Sciatic nerve (tissue), 2 donors: Measurements from ENCODE around the gene CLEC5A. TPM values are rescaled to one million over a fixed set of nuclear protein-coding genes. Genes with fewer than 3 reads are reported as not detected.
"Not testable (repeated sequence)": the region's sequence is repeated elsewhere in the genome, so short reads cannot be mapped to it uniquely, and the experiment has no call there.

Experiments
- ATAC-seq: fragments of 200-7000 bp; cut with Tn5 transposase; one replicate; pipeline ENCODE4 v1.9.1; 2020; ENCODE audit warnings: mild to moderate bottlenecking, moderate library complexity
- DNase-seq: peaks from one replicate; pipeline ENCODE4 v3.0.0-alpha.2; 2020; ENCODE audit warnings: low spot score
- intact Hi-C: fragments of 100-400 bp; cut with DNase I; formaldehyde crosslinking; loops from one replicate; pipeline ENCODE4 v1.14.2; 2022
- total RNA-seq: library from RNA; stranded (reverse); fragmentation: NEBNext Ultra II Directional; extraction: Animal tissue kit (Norgen Biotek cat#: 25700); gene quantifications from one replicate; pipeline ENCODE4 v1.2.1, GENCODE V29; 2021
- donor health status: DM: no; HTN: no; CAD: no.
- donor health status: DM: no; HTN: no; CAD: no.

The CLEC5A gene
- 21.0 TPM for total RNA-seq

DNA sequence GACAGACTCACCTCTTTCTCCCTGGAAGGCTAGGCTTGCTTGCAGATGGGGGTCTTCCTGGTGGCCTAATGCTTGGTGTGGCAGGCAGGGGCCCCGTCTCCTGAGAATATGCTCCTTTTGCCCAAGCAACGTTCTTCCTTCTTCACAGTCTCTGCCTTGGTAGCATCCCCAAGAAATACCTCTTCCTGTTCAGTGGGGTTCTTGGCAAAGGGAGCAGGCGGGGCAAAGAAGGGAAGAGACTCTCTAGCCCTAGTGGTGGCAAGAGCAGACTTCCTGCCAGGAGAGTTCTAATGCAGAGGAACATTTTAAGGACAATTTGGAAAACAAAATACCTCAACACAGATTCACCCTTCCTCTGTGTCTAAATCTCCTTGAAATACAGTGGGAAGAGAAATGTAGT, at the start of gene CLEC5A:
Gene CLEC5A, minus strand, starts transcription at position 179 of the 400 bp plus-strand sequence. CDS start 682 bp downstream, outside the sequence.
- intact Hi-C loops, result no loop called here
- DNase-seq (no peak), ATAC-seq (no peak)

GRCh38 chr7:141993354-141993753, 46.6 kb upstream of the CLEC5A start:
- ATAC-seq (no peak), DNase-seq (no peak)
- intact Hi-C loops, result no loop called here

DNA sequence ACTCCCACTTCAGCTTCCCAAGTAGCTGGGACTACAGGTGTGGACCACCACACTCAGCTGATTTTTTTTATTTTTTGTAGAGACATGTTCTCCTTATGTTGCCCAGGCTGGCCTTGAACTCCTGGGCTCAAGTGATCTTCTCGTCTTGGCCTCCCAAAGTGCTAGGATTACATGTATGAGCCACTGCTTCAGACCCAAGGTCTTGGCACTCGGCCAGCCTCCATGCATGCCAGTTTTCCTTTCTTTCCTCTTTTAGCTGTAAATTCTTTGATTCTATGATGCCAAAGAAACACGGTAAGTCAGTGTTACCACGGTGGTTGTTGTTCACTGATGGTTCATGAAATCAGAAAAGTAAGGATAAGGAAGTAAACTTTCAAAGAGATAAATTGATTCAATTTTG, 45.9 kb upstream of the CLEC5A start:
- no peak for DNase-seq
- intact Hi-C loops, result no loop called here
- ATAC-seq, result no peak

DNA sequence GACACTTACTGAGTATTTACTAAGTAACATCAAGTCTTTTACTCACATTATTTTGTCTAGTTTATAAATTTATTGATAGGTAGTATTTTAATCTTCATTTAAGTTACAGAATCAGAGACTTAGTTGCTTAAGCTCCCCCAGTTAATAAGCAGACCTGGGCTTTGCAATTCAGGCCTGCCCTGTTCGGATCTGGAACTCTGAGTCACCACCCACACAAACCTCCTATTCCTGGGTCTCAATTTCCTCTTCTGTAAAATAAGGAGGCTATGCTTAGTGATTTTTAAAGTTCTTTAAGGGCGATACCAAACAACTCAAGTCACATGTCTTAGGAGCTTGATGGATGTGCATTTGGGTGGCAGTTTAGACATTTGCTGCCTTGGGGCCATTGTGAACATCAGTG, 45.4 kb upstream of the CLEC5A start:
- ATAC-seq, result no peak
- intact Hi-C loops, result no loop called here

DNA sequence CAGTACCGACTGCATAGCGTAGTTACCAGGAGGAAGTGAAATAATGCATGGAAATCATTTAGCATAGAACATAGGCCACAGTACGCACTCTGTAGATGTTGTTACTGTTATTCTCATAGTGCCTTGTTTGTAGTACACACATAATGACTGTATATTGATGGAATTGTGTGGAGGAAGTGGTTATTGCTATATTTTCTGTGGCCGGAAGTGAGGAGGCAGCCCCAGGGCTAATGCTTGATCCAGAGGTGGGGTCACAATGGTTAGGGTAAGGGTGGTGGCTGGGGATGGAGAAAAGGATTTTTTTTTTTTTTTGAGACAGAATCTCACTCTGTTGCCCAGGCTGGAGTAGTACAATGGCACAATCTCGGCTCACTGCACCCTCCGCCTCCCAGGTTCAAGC, 44.4 kb upstream of the CLEC5A start:
- DNase-seq (no peak), ATAC-seq (no peak)
- intact Hi-C loops, result no loop called here

More for the DNA sequence above, 45.4 kb upstream of the CLEC5A start:
- no peak for DNase-seq

- intact Hi-C loops, result no loop called here
- no peak for ATAC-seq
- DNase-seq, result no peak
Measured at GRCh38 chr7:141990011-141990725, 43.4 kb upstream of the CLEC5A start.

DNA sequence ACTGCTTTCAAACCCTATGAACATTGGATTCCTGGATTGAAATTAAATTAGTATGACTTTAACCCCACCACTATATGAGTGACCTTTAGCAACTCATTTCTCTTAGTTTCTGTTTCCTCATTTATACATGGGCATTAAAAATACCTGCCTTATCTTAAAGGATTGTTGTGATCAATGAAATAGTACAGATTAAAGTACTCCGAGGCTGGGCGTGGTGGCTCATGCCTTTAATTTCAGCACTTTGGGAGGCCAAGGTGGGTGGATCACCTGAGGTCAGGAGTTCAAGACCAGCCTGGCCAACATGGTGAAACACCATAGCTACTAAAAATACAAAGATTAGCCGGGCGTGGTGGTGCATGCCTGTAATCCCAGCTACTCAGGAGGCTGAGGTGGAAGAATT, 41.0 kb upstream of the CLEC5A start:
- intact Hi-C loops, DNase-seq, ATAC-seq: not testable (repeated sequence)

- no peak for ATAC-seq
- DNase-seq, result no peak
- intact Hi-C loops, result no loop called here
Measured at GRCh38 chr7:141986923-141987322, 40.1 kb upstream of the CLEC5A start.

- ATAC-seq, intact Hi-C loops, DNase-seq: not testable (repeated sequence)
Measured at GRCh38 chr7:141985926-141986325, 39.2 kb upstream of the CLEC5A start.

GRCh38 chr7:141979568-141979967, 32.8 kb upstream of the CLEC5A start:
- DNase-seq (no peak), ATAC-seq (no peak)
- intact Hi-C loops, result no loop called here

- intact Hi-C loops, result no loop called here
Measured at GRCh38 chr7:141978351-141978750, 31.6 kb upstream of the CLEC5A start.

GRCh38 chr7:141976524-141977245, 29.9 kb upstream of the CLEC5A start:
- intact Hi-C loops, result no loop called here
- ATAC-seq (no peak), DNase-seq (no peak)

More at GRCh38 chr7:141978351-141978750, 31.6 kb upstream of the CLEC5A start:
- DNase-seq, result no peak
- no peak for ATAC-seq

DNA sequence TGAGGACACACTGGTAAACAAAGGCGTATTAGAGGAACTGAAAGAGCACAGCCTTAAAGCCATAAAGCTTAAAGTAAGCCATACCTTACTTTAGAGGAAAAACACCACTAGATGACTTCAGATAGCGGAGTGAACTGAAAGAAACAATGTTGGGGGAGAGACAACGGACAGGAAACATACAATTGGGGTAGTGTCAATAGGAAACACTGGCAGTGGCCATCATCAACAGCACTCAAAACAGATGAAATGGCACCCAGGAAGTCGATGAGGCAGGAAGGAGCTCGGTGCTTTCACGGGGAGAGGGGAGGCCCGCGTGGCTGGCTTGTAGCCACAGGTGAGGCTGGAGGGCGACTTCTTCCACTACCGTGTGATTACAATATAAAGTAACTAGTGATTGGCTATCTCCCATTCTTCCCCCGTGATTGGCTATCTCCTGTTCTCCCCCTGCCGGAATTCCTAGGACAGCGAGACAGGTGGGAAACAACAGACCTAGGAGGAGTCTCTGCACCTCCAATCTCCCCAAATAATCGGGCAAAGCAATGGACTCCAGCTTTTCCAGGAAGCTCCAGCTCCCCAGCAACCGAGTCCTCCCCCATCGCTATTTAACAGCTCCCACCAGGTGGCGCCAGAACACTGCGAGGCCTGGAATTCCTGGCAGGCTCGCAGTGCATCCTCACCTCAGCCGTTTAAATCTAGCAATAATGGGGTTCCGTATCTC, 29.2 kb upstream of the CLEC5A start:
- DNase-seq, result peak; percentile 82
- intact Hi-C loops, result no loop called here
- peak; percentile 59 for ATAC-seq

- intact Hi-C loops, result no loop called here
- no peak for ATAC-seq
Measured at GRCh38 chr7:141974831-141975230, 28.1 kb upstream of the CLEC5A start.

GRCh38 chr7:141973673-141974072, 26.9 kb upstream of the CLEC5A start, which contains the start of gene TAS2R38:
TAS2R38 (minus strand) TSS chr7:141973773; CDS start chr7:141973689, 84 bp downstream.
- no peak for DNase-seq
- ATAC-seq, result no peak
- intact Hi-C loops, result no loop called here

More at GRCh38 chr7:141974831-141975230, 28.1 kb upstream of the CLEC5A start:
- DNase-seq, result no peak

- intact Hi-C loops, result no loop called here
- DNase-seq (no peak), ATAC-seq (peak; percentile 66)
Measured at GRCh38 chr7:141960687-141961422, 14.1 kb upstream of the CLEC5A start.

DNA sequence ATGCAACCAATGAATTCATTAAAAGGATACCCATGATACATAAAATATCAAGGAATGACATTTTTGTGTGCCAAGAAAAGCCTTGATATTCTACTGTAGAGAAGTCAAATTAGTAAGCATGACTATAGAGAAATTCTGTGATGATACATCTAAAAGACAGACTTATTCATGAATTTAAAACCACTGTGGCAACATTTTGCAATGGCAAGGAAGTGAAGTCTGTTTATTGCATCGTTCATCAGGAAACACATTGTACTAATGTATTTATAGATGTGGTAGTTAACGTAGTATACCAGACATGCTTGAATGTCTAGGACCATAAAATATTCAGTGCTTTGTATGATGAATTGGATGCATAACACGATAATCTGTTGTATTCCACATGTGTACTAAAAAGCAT, 9.3 kb upstream of the CLEC5A start:
- DNase-seq, result no peak
- ATAC-seq, result peak; percentile 64
- intact Hi-C loops, result no loop called here

DNA sequence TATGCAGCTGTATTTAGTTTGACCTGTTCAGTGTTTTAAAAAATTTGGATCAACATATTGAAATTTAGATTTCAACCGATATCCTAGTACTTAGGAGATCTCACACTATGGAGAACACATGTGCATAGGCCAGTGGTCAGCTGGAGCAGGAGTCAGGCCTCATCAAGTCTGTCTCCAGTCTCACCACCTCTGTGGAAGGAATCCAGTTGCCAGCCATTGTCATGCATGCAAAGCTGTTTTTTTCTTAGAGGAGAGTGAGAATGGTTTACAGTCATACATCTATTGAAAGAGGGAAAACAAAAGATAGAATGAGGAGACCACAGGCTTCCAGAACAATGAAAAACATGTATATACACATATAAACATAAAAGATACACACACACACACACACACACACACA, 7.6 kb upstream of the CLEC5A start:
- intact Hi-C loops, result no loop called here
- ATAC-seq, result no peak
- DNase-seq, result no peak

DNA sequence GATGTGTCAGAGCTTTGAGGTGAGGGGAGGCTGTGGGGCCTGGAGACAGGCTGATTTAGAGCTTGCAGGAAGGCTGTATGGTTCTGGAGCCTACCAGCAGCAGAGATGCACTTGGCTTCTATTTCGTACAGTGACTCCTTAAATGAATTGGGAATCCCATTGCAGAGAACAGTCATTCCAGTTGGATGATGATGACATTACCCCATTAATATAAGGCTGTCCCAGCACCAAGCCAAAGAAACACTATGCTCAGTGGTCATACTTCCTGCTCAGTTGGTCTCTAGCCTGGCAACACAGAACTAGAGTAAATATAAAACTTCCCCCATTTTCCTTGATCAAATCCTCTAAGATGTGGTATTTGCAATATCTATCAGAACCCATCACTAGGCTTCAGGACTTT, 5.7 kb upstream of the CLEC5A start:
- intact Hi-C loops, result no loop called here
- ATAC-seq (no peak), DNase-seq (no peak)
